SK-N-SH treated with all-trans-retinoic acid at 6 μM for 48 hours (cell line): ENCODE data around the gene BPIFB3.

Experiments
- ATAC-seq: fragments of 200-7000 bp; cut with Tn5 transposase; 3 replicates; pipeline ENCODE4 v1.9.1; 2020; ENCODE audit warnings: mild to moderate bottlenecking, moderate library complexity
- ARNTL ChIP-seq: fragments of 450-650 bp; formaldehyde crosslinking; IDR thresholded peaks from 2 replicates; pipeline ENCODE4 v1.5.0; 2020; ENCODE audit warnings: low read depth, mild to moderate bottlenecking, moderate library complexity, borderline replicate concordance
- BACH2 ChIP-seq: fragments of 250-450 bp; sonication (Bioruptor Pico); IDR thresholded peaks from 2 replicates; pipeline ENCODE4 v1.9.0; 2021; ENCODE audit warnings: mild to moderate bottlenecking, borderline replicate concordance
- CSDC2 ChIP-seq: fragments of 250-450 bp; sonication (Bioruptor Pico); IDR thresholded peaks from 2 replicates; pipeline ENCODE4 v1.5.0; 2020; ENCODE audit warnings: mild to moderate bottlenecking, moderate library complexity
- ESRRG ChIP-seq: fragments of 250-450 bp; sonication (Bioruptor Pico); IDR thresholded peaks from 2 replicates; pipeline ENCODE4 v1.6.1; 2021; ENCODE audit warnings: mild to moderate bottlenecking
- GLIS3 ChIP-seq: fragments of 250-450 bp; sonication (Bioruptor Pico); IDR thresholded peaks from 2 replicates; pipeline ENCODE4 v1.5.0; 2020; ENCODE audit warnings: mild to moderate bottlenecking, moderate library complexity
- OSR1 ChIP-seq: fragments of 250-450 bp; sonication (Bioruptor Pico); IDR thresholded peaks from 2 replicates; pipeline ENCODE4 v1.8.0; 2022; ENCODE audit warnings: moderate library complexity, mild to moderate bottlenecking, inconsistent platforms
- PATZ1 ChIP-seq: fragments of 250-450 bp; sonication (Bioruptor Pico); IDR thresholded peaks from 2 replicates; pipeline ENCODE4 v1.8.0; 2020; ENCODE audit warnings: mild to moderate bottlenecking, moderate library complexity, borderline replicate concordance
- POU6F1 ChIP-seq: fragments of 250-450 bp; sonication (Bioruptor Pico); IDR thresholded peaks from 2 replicates; pipeline ENCODE4 v1.8.0; 2021; ENCODE audit warnings: low read depth, mild to moderate bottlenecking, moderate library complexity, borderline replicate concordance
- PPARA ChIP-seq: fragments of 250-450 bp; sonication (Bioruptor Pico); IDR thresholded peaks from 2 replicates; pipeline ENCODE4 v1.5.0; 2020; ENCODE audit warnings: mild to moderate bottlenecking, borderline replicate concordance
- RARB ChIP-seq: fragments of 250-450 bp; sonication (Bioruptor Pico); IDR thresholded peaks from 2 replicates; pipeline ENCODE4 v1.8.0; 2021; ENCODE audit warnings: mild to moderate bottlenecking, moderate library complexity
- SNAI2 ChIP-seq: fragments of 250-450 bp; sonication (Bioruptor Pico); IDR thresholded peaks from 2 replicates; pipeline ENCODE4 v1.5.0; 2020; ENCODE audit warnings: mild to moderate bottlenecking, moderate library complexity
- TCF4 ChIP-seq: fragments of 250-450 bp; sonication (Bioruptor Pico); IDR thresholded peaks from 2 replicates; pipeline ENCODE4 v1.8.0; 2021; ENCODE audit warnings: mild to moderate bottlenecking, moderate library complexity, borderline replicate concordance
- TSHZ2 ChIP-seq: fragments of 250-450 bp; sonication (Bioruptor Pico); IDR thresholded peaks from 2 replicates; pipeline ENCODE4 v1.5.0; 2020; ENCODE audit warnings: mild to moderate bottlenecking, moderate library complexity
- ZC3H10 ChIP-seq: fragments of 250-450 bp; sonication (Bioruptor Pico); IDR thresholded peaks from 2 replicates; pipeline ENCODE4 v1.5.1; 2021; ENCODE audit warnings: mild to moderate bottlenecking, moderate library complexity
- ZFP3 ChIP-seq: fragments of 250-450 bp; sonication (Bioruptor Pico); IDR thresholded peaks from 2 replicates; pipeline ENCODE4 v1.5.0; 2020; ENCODE audit warnings: mild to moderate bottlenecking, moderate library complexity
- ZFP30 ChIP-seq: fragments of 450-650 bp; formaldehyde crosslinking; IDR thresholded peaks from 2 replicates; pipeline ENCODE4 v1.5.0; 2022; ENCODE audit warnings: mild to moderate bottlenecking, moderate library complexity
- ZNF8 ChIP-seq: fragments of 450-650 bp; formaldehyde crosslinking; IDR thresholded peaks from 2 replicates; pipeline ENCODE4 v1.5.0; 2020; ENCODE audit warnings: mild to moderate bottlenecking, moderate library complexity

The BPIFB3 gene

GRCh38 chr20:33034115-33034514 lies 19.6 kb upstream of the BPIFB3 start:
- no peak for ATAC-seq

GRCh38 chr20:33034901-33035492 lies 18.7 kb upstream of the BPIFB3 start:
- ATAC-seq: no peak
- TF ChIP-seq OSR1 (CRISPR knock-in tag): no peak
- no peak for TF ChIP-seq TCF4
- TF ChIP-seq SNAI2 (CRISPR knock-in tag): no peak
- no peak for TF ChIP-seq ARNTL
- no peak for TF ChIP-seq PATZ1 (CRISPR knock-in tag)

More at GRCh38 chr20:33034115-33034514, 19.6 kb upstream of the BPIFB3 start:
- TF ChIP-seq OSR1 (CRISPR knock-in tag): no peak
- no peak for TF ChIP-seq CSDC2 (CRISPR knock-in tag)
- TF ChIP-seq POU6F1 (CRISPR knock-in tag): no peak
- TF ChIP-seq PATZ1 (CRISPR knock-in tag): no peak
- TF ChIP-seq ZC3H10 (CRISPR knock-in tag): no peak
- no peak for TF ChIP-seq ESRRG (CRISPR knock-in tag)
- no peak for TF ChIP-seq BACH2 (CRISPR knock-in tag)
- no peak for TF ChIP-seq TSHZ2 (CRISPR knock-in tag)
- TF ChIP-seq TCF4: no peak
- TF ChIP-seq ZFP30: no peak
- TF ChIP-seq PPARA (CRISPR knock-in tag): no peak
- TF ChIP-seq ZFP3 (CRISPR knock-in tag): no peak
- no peak for TF ChIP-seq SNAI2 (CRISPR knock-in tag)
- TF ChIP-seq GLIS3 (CRISPR knock-in tag): no peak
- TF ChIP-seq RARB: no peak

- ATAC-seq: no peak
- TF ChIP-seq ZFP30: no peak
- no peak for TF ChIP-seq ARNTL
- TF ChIP-seq ZNF8 (CRISPR knock-in tag): no peak
- no peak for TF ChIP-seq TSHZ2 (CRISPR knock-in tag)
Observed at GRCh38 chr20:33037456-33037855, 16.2 kb upstream of the BPIFB3 start.

GRCh38 chr20:33038243-33038642 lies 15.5 kb upstream of the BPIFB3 start:
- no peak for ATAC-seq
- TF ChIP-seq ESRRG (CRISPR knock-in tag) (no peak), ARNTL (no peak), GLIS3 (CRISPR knock-in tag) (no peak), ZFP3 (CRISPR knock-in tag) (no peak), ZFP30 (no peak), CSDC2 (CRISPR knock-in tag) (no peak), OSR1 (CRISPR knock-in tag) (no peak)
